HepG2 (cell line): ENCODE measurements around the gene API5. TPM values are rescaled to one million over a fixed set of nuclear protein-coding genes. Genes with fewer than 3 reads are reported as not detected.
A peak's percentile ranks its signal among the peaks of the same experiment; 100 is the strongest.

Source experiments
- DPF2 ChIP-seq: sonication (generic); formaldehyde crosslinking; IDR thresholded peaks from 2 replicates; pipeline ENCODE4 v1.4.0; 2020; ENCODE audit warnings: mild to moderate bottlenecking, low read depth, missing genetic modification reagents, borderline replicate concordance
- KLF9 ChIP-seq: IDR thresholded peaks from 2 replicates; pipeline ENCODE4 v1.6.1; 2016; ENCODE audit warnings: low read depth
- POGZ ChIP-seq: sonication (generic); formaldehyde crosslinking; IDR thresholded peaks from 2 replicates; pipeline ENCODE4 v1.4.0; 2020; ENCODE audit warnings: mild to moderate bottlenecking, missing genetic modification reagents
- RFXANK ChIP-seq: IDR thresholded peaks from 2 replicates; pipeline ENCODE4 v1.6.1; 2016
- SALL2 ChIP-seq: sonication (generic); formaldehyde crosslinking; IDR thresholded peaks from 2 replicates; pipeline ENCODE4 v1.8.1; 2023; ENCODE audit warnings: mild to moderate bottlenecking, missing genetic modification reagents, inconsistent platforms
- SETDB1 ChIP-seq: sonication (generic); formaldehyde crosslinking; IDR thresholded peaks from 2 replicates; pipeline ENCODE4 v1.5.1; 2020; ENCODE audit warnings: missing genetic modification reagents, mild to moderate bottlenecking, borderline replicate concordance
- SMAD3 ChIP-seq: sonication (generic); formaldehyde crosslinking; IDR thresholded peaks from 2 replicates; pipeline ENCODE4 v1.4.0; 2020; ENCODE audit warnings: missing genetic modification reagents
- TEAD3 ChIP-seq: optimal IDR thresholded peaks from 2 replicates; pipeline ENCODE3; 2016; ENCODE audit warnings: borderline replicate concordance
- THAP11 ChIP-seq: IDR thresholded peaks from 2 replicates; pipeline ENCODE4 v1.6.1; 2016; ENCODE audit warnings: missing biosample characterization, missing genetic modification reagents
- TOE1 ChIP-seq: sonication (generic); formaldehyde crosslinking; IDR thresholded peaks from 2 replicates; pipeline ENCODE4 v1.4.0; 2020; ENCODE audit warnings: mild to moderate bottlenecking, missing genetic modification reagents
- ZFX ChIP-seq: sonication (generic); formaldehyde crosslinking; IDR thresholded peaks from 2 replicates; pipeline ENCODE4 v1.4.0; 2020; ENCODE audit warnings: mild to moderate bottlenecking, low read depth, missing genetic modification reagents, moderate library complexity
- ZNF660 ChIP-seq: sonication (generic); formaldehyde crosslinking; IDR thresholded peaks from 2 replicates; pipeline ENCODE4 v1.5.1; 2020; ENCODE audit warnings: mild to moderate bottlenecking, low read depth, missing genetic modification reagents, borderline replicate concordance
- ZNF713 ChIP-seq: sonication (generic); formaldehyde crosslinking; IDR thresholded peaks from 2 replicates; pipeline ENCODE4 v1.4.0; 2020; ENCODE audit warnings: mild to moderate bottlenecking, missing genetic modification reagents
- polyA plus RNA-seq, 8 experiments: library from polyadenylated mRNA; depleted of rRNA in 3 of 8; stranded (reverse) in 7 of 8; unstranded in 1 of 8; fragments of >200 nt; fragmentation: Illumina TruSeq in 4 of 8; extraction: Trizol in 4 of 8; gene quantifications; 2 replicates each; pipeline versions ENCODE4 v1.2.1 to v1.2.3, GENCODE V29; 2011 to 2016; ENCODE audit warnings: low read depth in 4 of 8, missing spikeins in 1 of 8, mixed read lengths in 1 of 8; ENCODE audit not compliant: insufficient read depth in 1 of 8
- total RNA-seq, 5 experiments: library from RNA; depleted of rRNA; stranded (reverse); fragments of >200 nt; fragmentation: Illumina TruSeq; extraction: Trizol; gene quantifications; 2 replicates each; pipeline ENCODE4 v1.2.3, GENCODE V29; 2016; ENCODE audit warnings: low read depth in 1 of 5
- TF ChIP-seq, protein P1 (sequence below): IDR thresholded peaks from 2 replicates; pipeline ENCODE4 v1.6.1; 2016
- TF ChIP-seq, protein P2 (sequence below): fragments of 450-650 bp; IDR thresholded peaks from 2 replicates; pipeline ENCODE4 v1.6.1; 2017; ENCODE audit warnings: mild to moderate bottlenecking
- TF ChIP-seq, protein P3 (sequence below), 2 experiments: sonication (generic) in 1 of 2; formaldehyde crosslinking in 1 of 2; IDR thresholded peaks; 2 replicates each; pipeline versions ENCODE4 v1.4.0 to v1.6.1; 2016 to 2020; ENCODE audit warnings: borderline replicate concordance in 1 of 2, low read depth in 1 of 2, mild to moderate bottlenecking in 1 of 2, missing genetic modification reagents in 1 of 2
- TF ChIP-seq, protein P4 (sequence below): sonication (generic); formaldehyde crosslinking; IDR thresholded peaks from 2 replicates; pipeline ENCODE4 v1.4.0; 2020; ENCODE audit warnings: missing genetic modification reagents

The API5 gene
- total and polyA plus RNA-seq, 2 of the 13 experiments (the other 11 are each of a cell fraction or from before 2014, with no cell fraction given): 21.6 to 59.0 TPM

DNA sequence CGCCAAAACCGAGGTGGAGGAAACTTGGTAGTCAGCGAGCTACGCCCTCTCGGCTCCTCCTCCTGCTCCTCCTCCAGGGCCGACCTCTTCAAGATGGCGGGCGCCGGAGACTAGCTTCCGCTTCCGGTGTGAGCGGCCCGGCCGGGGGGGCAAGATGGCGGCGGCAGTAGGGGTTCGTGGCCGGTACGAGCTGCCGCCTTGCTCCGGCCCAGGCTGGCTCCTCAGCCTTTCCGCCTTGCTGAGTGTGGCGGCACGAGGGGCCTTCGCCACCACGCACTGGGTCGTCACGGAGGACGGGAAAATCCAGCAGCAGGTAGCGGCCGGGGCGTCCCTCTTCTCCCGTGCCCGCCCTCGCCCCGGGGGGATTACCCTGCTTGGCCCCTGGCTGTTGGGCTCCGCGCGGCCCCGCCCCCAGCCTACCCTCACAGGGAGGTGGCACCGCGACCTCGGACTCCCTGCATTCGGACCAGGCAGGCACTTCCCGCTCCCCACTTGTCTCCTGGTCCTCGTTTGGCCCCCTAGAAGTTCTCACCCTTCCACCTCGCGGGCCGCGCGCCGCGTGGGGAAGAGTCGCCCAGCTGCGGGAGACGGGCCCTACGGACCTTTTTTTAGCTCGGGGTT lies 47.1 kb downstream of the API5 start, which contains the start of gene TTC17 (continued):
- TF ChIP-seq, protein P1, sequence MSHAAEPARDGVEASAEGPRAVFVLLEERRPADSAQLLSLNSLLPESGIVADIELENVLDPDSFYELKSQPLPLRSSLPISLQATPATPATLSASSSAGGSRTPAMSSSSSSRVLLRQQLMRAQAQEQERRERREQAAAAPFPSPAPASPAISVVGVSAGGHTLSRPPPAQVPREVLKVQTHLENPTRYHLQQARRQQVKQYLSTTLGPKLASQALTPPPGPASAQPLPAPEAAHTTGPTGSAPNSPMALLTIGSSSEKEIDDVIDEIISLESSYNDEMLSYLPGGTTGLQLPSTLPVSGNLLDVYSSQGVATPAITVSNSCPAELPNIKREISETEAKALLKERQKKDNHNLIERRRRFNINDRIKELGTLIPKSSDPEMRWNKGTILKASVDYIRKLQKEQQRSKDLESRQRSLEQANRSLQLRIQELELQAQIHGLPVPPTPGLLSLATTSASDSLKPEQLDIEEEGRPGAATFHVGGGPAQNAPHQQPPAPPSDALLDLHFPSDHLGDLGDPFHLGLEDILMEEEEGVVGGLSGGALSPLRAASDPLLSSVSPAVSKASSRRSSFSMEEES (CRISPR knock-in tag): peak; percentile 38
- no peak for TF ChIP-seq SETDB1 (CRISPR knock-in tag)
- peak; percentile 93 for TF ChIP-seq ZFX (CRISPR knock-in tag)
- peak; percentile 30; the same call in 1 of the 2 replicates for TF ChIP-seq SALL2 (CRISPR knock-in tag)
- no peak for TF ChIP-seq TEAD3
- no peak for TF ChIP-seq ZNF660 (CRISPR knock-in tag)
- TF ChIP-seq, protein P2, sequence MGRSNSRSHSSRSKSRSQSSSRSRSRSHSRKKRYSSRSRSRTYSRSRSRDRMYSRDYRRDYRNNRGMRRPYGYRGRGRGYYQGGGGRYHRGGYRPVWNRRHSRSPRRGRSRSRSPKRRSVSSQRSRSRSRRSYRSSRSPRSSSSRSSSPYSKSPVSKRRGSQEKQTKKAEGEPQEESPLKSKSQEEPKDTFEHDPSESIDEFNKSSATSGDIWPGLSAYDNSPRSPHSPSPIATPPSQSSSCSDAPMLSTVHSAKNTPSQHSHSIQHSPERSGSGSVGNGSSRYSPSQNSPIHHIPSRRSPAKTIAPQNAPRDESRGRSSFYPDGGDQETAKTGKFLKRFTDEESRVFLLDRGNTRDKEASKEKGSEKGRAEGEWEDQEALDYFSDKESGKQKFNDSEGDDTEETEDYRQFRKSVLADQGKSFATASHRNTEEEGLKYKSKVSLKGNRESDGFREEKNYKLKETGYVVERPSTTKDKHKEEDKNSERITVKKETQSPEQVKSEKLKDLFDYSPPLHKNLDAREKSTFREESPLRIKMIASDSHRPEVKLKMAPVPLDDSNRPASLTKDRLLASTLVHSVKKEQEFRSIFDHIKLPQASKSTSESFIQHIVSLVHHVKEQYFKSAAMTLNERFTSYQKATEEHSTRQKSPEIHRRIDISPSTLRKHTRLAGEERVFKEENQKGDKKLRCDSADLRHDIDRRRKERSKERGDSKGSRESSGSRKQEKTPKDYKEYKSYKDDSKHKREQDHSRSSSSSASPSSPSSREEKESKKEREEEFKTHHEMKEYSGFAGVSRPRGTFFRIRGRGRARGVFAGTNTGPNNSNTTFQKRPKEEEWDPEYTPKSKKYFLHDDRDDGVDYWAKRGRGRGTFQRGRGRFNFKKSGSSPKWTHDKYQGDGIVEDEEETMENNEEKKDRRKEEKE: no peak
- no peak for TF ChIP-seq ZNF713 (CRISPR knock-in tag)
- no peak for TF ChIP-seq RFXANK (CRISPR knock-in tag)
- TF ChIP-seq POGZ (CRISPR knock-in tag): peak; percentile 94
- no peak for TF ChIP-seq KLF9 (CRISPR knock-in tag)
- no peak; the same call in 1 of the 2 replicates for TF ChIP-seq TOE1
- TF ChIP-seq, protein P3, sequence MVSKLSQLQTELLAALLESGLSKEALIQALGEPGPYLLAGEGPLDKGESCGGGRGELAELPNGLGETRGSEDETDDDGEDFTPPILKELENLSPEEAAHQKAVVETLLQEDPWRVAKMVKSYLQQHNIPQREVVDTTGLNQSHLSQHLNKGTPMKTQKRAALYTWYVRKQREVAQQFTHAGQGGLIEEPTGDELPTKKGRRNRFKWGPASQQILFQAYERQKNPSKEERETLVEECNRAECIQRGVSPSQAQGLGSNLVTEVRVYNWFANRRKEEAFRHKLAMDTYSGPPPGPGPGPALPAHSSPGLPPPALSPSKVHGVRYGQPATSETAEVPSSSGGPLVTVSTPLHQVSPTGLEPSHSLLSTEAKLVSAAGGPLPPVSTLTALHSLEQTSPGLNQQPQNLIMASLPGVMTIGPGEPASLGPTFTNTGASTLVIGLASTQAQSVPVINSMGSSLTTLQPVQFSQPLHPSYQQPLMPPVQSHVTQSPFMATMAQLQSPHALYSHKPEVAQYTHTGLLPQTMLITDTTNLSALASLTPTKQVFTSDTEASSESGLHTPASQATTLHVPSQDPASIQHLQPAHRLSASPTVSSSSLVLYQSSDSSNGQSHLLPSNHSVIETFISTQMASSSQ (IDR thresholded peaks at IDR 0.05; ENCODE audit: low read depth): no peak
- TF ChIP-seq, protein P3 (CRISPR knock-in tag; IDR thresholded peaks at IDR 0.05; ENCODE audit: borderline replicate concordance): peak; percentile 71; the same call in 1 of the 2 replicates
- no peak for TF ChIP-seq DPF2 (CRISPR knock-in tag)
- no peak for TF ChIP-seq SMAD3
- TF ChIP-seq, protein P4, sequence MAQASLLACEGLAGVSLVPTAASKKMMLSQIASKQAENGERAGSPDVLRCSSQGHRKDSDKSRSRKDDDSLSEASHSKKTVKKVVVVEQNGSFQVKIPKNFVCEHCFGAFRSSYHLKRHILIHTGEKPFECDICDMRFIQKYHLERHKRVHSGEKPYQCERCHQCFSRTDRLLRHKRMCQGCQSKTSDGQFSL (CRISPR knock-in tag): peak; percentile 92
- peak; percentile 93 for TF ChIP-seq THAP11 (CRISPR knock-in tag)
